Activated CD4-positive, alpha-beta T cell treated with anti-CD3 and anti-CD28 coated beads, Interleukin-2, amount 10 ng/mL, durations not matched to agents 7 days and 5 days (primary cell): ENCODE measurements around the gene ZNF652. TPM values are rescaled to one million over a fixed set of nuclear protein-coding genes. Genes with fewer than 3 reads are reported as not detected.
"Not testable (repeated sequence)": the region's sequence is repeated elsewhere in the genome, so short reads cannot be mapped to it uniquely, and the experiment has no call there.

Experiments
- CTCF ChIA-PET: fragments of 350-600 bp; sonication (Branson Sonifier 250); formaldehyde crosslinking; loops from one replicate; lab custom pipeline; 2021; ENCODE audit warnings: antibody characterized with exemption; lab: Charles Lee
- POLR2A ChIA-PET: fragments of 350-600 bp; sonication (Branson Sonifier 250); formaldehyde crosslinking; loops from one replicate; lab custom pipeline; 2021; ENCODE audit warnings: antibody characterized with exemption; lab: Charles Lee
- DNase-seq: peaks from one replicate; pipeline ENCODE4 v3.0.0-alpha.2; 2020
- H3K27ac Mint-ChIP-seq: one replicate; pipeline ENCODE4 v1.8.0; 2021; ENCODE audit warnings: mild to moderate bottlenecking, moderate library complexity, mixed read lengths
- H3K27me3 Mint-ChIP-seq: one replicate; pipeline ENCODE4 v1.8.0; 2021; ENCODE audit warnings: mixed read lengths
- H3K36me3 Mint-ChIP-seq: one replicate; pipeline ENCODE4 v1.8.0; 2021; ENCODE audit warnings: low read depth, mixed read lengths
- H3K4me1 Mint-ChIP-seq: one replicate; pipeline ENCODE4 v1.8.0; 2021; ENCODE audit warnings: mixed read lengths
- H3K4me3 Mint-ChIP-seq: one replicate; pipeline ENCODE4 v1.8.0; 2021; ENCODE audit warnings: mild to moderate bottlenecking, moderate library complexity, mixed read lengths
- H3K9me3 Mint-ChIP-seq: one replicate; pipeline ENCODE4 v1.8.0; 2021; ENCODE audit warnings: mixed read lengths
- total RNA-seq, 2 experiments: library from RNA; stranded (reverse); gene quantifications; one replicate each; pipeline ENCODE4 v1.2.3, GENCODE V29; 2021

The ZNF652 gene
- total RNA-seq, 2 experiments from 2014 or later, result 32.1 to 36.2 TPM

- ChIA-PET POLR2A (no interaction called here), CTCF (no interaction called here)
- DNase-seq, result no peak
- no peaks in the 10 kb centered on the region for H3K9me3 Mint-ChIP-seq
- peaks cover 5% of the 10 kb centered on the region for H3K27me3 Mint-ChIP-seq
- no peaks in the 10 kb centered on the region for H3K4me1 Mint-ChIP-seq
- H3K36me3 Mint-ChIP-seq, result no peaks in the 10 kb centered on the region
- no peak overlapping the region for H3K27ac Mint-ChIP-seq
- no peak overlapping the region for H3K4me3 Mint-ChIP-seq
These were observed 94.1 kb downstream of the ZNF652 start for GRCh38 chr17:49267912-49268311.

GRCh38 chr17:49266233-49266632 is 95.8 kb downstream of the ZNF652 start:
- Mint-ChIP-seq H3K36me3 (no peaks in the 10 kb centered on the region), H3K9me3 (no peaks in the 10 kb centered on the region), H3K27me3 (peaks cover 6% of the 10 kb centered on the region), H3K27ac (no peak overlapping the region), H3K4me3 (no peak overlapping the region), H3K4me1 (peaks cover 1% of the 10 kb centered on the region)
- CTCF ChIA-PET, result no interaction called here
- DNase-seq, result no peak
- POLR2A ChIA-PET, result no interaction called here

- H3K4me3 Mint-ChIP-seq, H3K9me3 Mint-ChIP-seq, CTCF ChIA-PET, POLR2A ChIA-PET, DNase-seq, H3K36me3 Mint-ChIP-seq, H3K27ac Mint-ChIP-seq: not testable (repeated sequence)
- peaks cover 16% of the 10 kb centered on the region for H3K27me3 Mint-ChIP-seq
- peaks cover 17% of the 10 kb centered on the region for H3K4me1 Mint-ChIP-seq
These were observed 100.5 kb downstream of the ZNF652 start for GRCh38 chr17:49261540-49261939.

GRCh38 chr17:49260817-49261291 is 101.2 kb downstream of the ZNF652 start:
- Mint-ChIP-seq H3K36me3 (no peaks in the 10 kb centered on the region), H3K9me3 (no peaks in the 10 kb centered on the region), H3K4me3 (peak overlapping the region; percentile 68), H3K27me3 (peaks cover 16% of the 10 kb centered on the region), H3K4me1 (peaks cover 17% of the 10 kb centered on the region), H3K27ac (no peak overlapping the region)
- DNase-seq, result no peak
- ChIA-PET CTCF (interaction anchor here (1.3 kb wide), 1 partner anchor 151 kb away, joined by 4 read pairs; no protein-coding TSS in a partner anchor), POLR2A (interaction anchor here (0.6 kb wide), 1 partner anchor 100 kb away, joined by 3 read pairs; no protein-coding TSS in a partner anchor)

- ChIA-PET POLR2A (interaction anchor here (0.5 to 0.6 kb wide), 2 partner anchors 99 to 101 kb away, joined by 3 read pairs; no protein-coding TSS in a partner anchor), CTCF (interaction anchor here (1.3 kb wide), 1 partner anchor 152 kb away, joined by 4 read pairs; no protein-coding TSS in a partner anchor)
- peak; percentile 39 for DNase-seq
- Mint-ChIP-seq H3K36me3 (no peaks in the 10 kb centered on the region), H3K4me1 (peaks cover 17% of the 10 kb centered on the region), H3K4me3 (peak overlapping the region; percentile 74), H3K27me3 (peaks cover 16% of the 10 kb centered on the region), H3K27ac (no peak overlapping the region), H3K9me3 (no peaks in the 10 kb centered on the region)
These were observed 101.8 kb downstream of the ZNF652 start for GRCh38 chr17:49260011-49260816.

GRCh38 chr17:49259663-49260010 is 102.4 kb downstream of the ZNF652 start:
- CTCF ChIA-PET, result interaction anchor here (1.3 kb wide), 1 partner anchor 153 kb away, joined by 4 read pairs; no protein-coding TSS in a partner anchor
- no peaks in the 10 kb centered on the region for H3K36me3 Mint-ChIP-seq
- POLR2A ChIA-PET, result no interaction called here
- peaks cover 16% of the 10 kb centered on the region for H3K27me3 Mint-ChIP-seq
- DNase-seq, result no peak
- no peaks in the 10 kb centered on the region for H3K9me3 Mint-ChIP-seq
- peak overlapping the region; percentile 74 for H3K4me3 Mint-ChIP-seq
- H3K27ac Mint-ChIP-seq, result no peak overlapping the region
- H3K4me1 Mint-ChIP-seq, result peaks cover 17% of the 10 kb centered on the region

GRCh38 chr17:49258394-49258793 is 103.7 kb downstream of the ZNF652 start:
- DNase-seq, result no peak
- Mint-ChIP-seq H3K27me3 (peaks cover 13% of the 10 kb centered on the region), H3K4me3 (no peak overlapping the region), H3K27ac (no peak overlapping the region), H3K4me1 (peaks cover 17% of the 10 kb centered on the region), H3K9me3 (no peaks in the 10 kb centered on the region), H3K36me3 (no peaks in the 10 kb centered on the region)
- ChIA-PET POLR2A (no interaction called here), CTCF (interaction anchor here (0.6 kb wide), 1 partner anchor 80 kb away, joined by 4 read pairs; no protein-coding TSS in a partner anchor)

- no peak overlapping the region for H3K27ac Mint-ChIP-seq
- peaks cover 8% of the 10 kb centered on the region for H3K27me3 Mint-ChIP-seq
These were observed 106.9 kb downstream of the ZNF652 start for GRCh38 chr17:49255125-49255524.

GRCh38 chr17:49254066-49254465 is 108.0 kb downstream of the ZNF652 start:
- H3K27ac Mint-ChIP-seq, result no peak overlapping the region
- ChIA-PET CTCF (interaction anchor here (0.6 to 0.7 kb wide), 2 partner anchors 16 to 96 kb away, joined by 3 to 4 read pairs; no protein-coding TSS in a partner anchor), POLR2A (interaction anchor here (0.6 kb wide), 1 partner anchor 128 kb away, joined by 8 read pairs; no protein-coding TSS in a partner anchor)
- no peaks in the 10 kb centered on the region for H3K36me3 Mint-ChIP-seq
- H3K4me3 Mint-ChIP-seq, result no peak overlapping the region
- no peak for DNase-seq
- peaks cover 8% of the 10 kb centered on the region for H3K27me3 Mint-ChIP-seq
- H3K9me3 Mint-ChIP-seq, result no peaks in the 10 kb centered on the region
- H3K4me1 Mint-ChIP-seq, result no peaks in the 10 kb centered on the region

More at GRCh38 chr17:49255125-49255524, 106.9 kb downstream of the ZNF652 start:
- H3K9me3 Mint-ChIP-seq, result no peaks in the 10 kb centered on the region
- no peaks in the 10 kb centered on the region for H3K36me3 Mint-ChIP-seq
- ChIA-PET POLR2A (no interaction called here), CTCF (interaction anchor here (0.7 kb wide), 1 partner anchor 1285 kb away, joined by 5 read pairs; no protein-coding TSS in a partner anchor)
- H3K4me1 Mint-ChIP-seq, result peaks cover 8% of the 10 kb centered on the region
- DNase-seq, result no peak
- no peak overlapping the region for H3K4me3 Mint-ChIP-seq

GRCh38 chr17:49252148-49252695 is 109.8 kb downstream of the ZNF652 start:
- H3K36me3 Mint-ChIP-seq, result no peaks in the 10 kb centered on the region
- H3K9me3 Mint-ChIP-seq, result no peaks in the 10 kb centered on the region
- ChIA-PET CTCF (no interaction called here), POLR2A (no interaction called here)
- no peak for DNase-seq
- peaks cover 9% of the 10 kb centered on the region for H3K27me3 Mint-ChIP-seq
- no peak overlapping the region for H3K27ac Mint-ChIP-seq
- H3K4me3 Mint-ChIP-seq, result no peak overlapping the region
- no peaks in the 10 kb centered on the region for H3K4me1 Mint-ChIP-seq

- no peaks in the 10 kb centered on the region for H3K9me3 Mint-ChIP-seq
- CTCF ChIA-PET, result no interaction called here
- H3K36me3 Mint-ChIP-seq, result no peaks in the 10 kb centered on the region
- H3K4me3 Mint-ChIP-seq, result no peak overlapping the region
- H3K27me3 Mint-ChIP-seq, result peaks cover 11% of the 10 kb centered on the region
- DNase-seq, result no peak
- POLR2A ChIA-PET, result no interaction called here
- H3K4me1 Mint-ChIP-seq, result no peaks in the 10 kb centered on the region
- H3K27ac Mint-ChIP-seq, result no peak overlapping the region
These were observed 112.0 kb downstream of the ZNF652 start for GRCh38 chr17:49249890-49250522.

GRCh38 chr17:49249292-49249794 is 112.7 kb downstream of the ZNF652 start:
- H3K9me3 Mint-ChIP-seq, result no peaks in the 10 kb centered on the region
- no peaks in the 10 kb centered on the region for H3K36me3 Mint-ChIP-seq
- H3K4me3 Mint-ChIP-seq, result no peak overlapping the region
- CTCF ChIA-PET, result no interaction called here
- DNase-seq, result no peak
- H3K4me1 Mint-ChIP-seq, result no peaks in the 10 kb centered on the region
- peaks cover 11% of the 10 kb centered on the region for H3K27me3 Mint-ChIP-seq
- POLR2A ChIA-PET, result no interaction called here
- H3K27ac Mint-ChIP-seq, result no peak overlapping the region
